Neural crest cell (in vitro differentiated cells): ENCODE results near the gene CNTNAP2. TPM values are rescaled to one million over a fixed set of nuclear protein-coding genes. Genes with fewer than 3 reads are reported as not detected.

Experiments
- DNase-seq: peaks from one replicate; pipeline ENCODE4 v3.0.0; 2021; ENCODE audit warnings: low read depth, mixed read lengths, low spot score
- H3K27ac Mint-ChIP-seq: one replicate; pipeline ENCODE4 v1.8.0; 2021; ENCODE audit warnings: mild to moderate bottlenecking, mixed read lengths; ENCODE audit not compliant: unreplicated experiment
- H3K27me3 Mint-ChIP-seq: 2 replicates; pipeline ENCODE4 v1.8.0; 2021; ENCODE audit warnings: low read depth, mild to moderate bottlenecking, mixed read lengths
- H3K36me3 Mint-ChIP-seq: 2 replicates; pipeline ENCODE4 v1.8.0; 2021; ENCODE audit warnings: low read depth, mild to moderate bottlenecking, mixed read lengths
- H3K4me1 Mint-ChIP-seq: 2 replicates; pipeline ENCODE4 v1.8.0; 2021; ENCODE audit warnings: mixed read lengths
- H3K4me3 Mint-ChIP-seq: one replicate; pipeline ENCODE4 v1.8.0; 2021; ENCODE audit warnings: mild to moderate bottlenecking, mixed read lengths
- H3K9me3 Mint-ChIP-seq: 2 replicates; pipeline ENCODE4 v1.8.0; 2021; ENCODE audit warnings: mixed read lengths
- CTCF ChIP-seq: fragments of 200-600 bp; sonication (generic); conservative IDR thresholded peaks from 2 replicates; pipeline ENCODE4 v1.5.0; 2021; ENCODE audit warnings: antibody characterized with exemption, mild to moderate bottlenecking
- total RNA-seq: library from RNA; stranded (reverse); gene quantifications from 2 replicates; pipeline ENCODE4 v1.2.1, GENCODE V29; 2021

The CNTNAP2 gene
- total RNA-seq, 1 donor from 2014 or later, result 12.9 TPM

GRCh38 chr7:146922782-146923181 lies 806.2 kb downstream of the CNTNAP2 start:
- H3K36me3 Mint-ChIP-seq, result no peaks in the 10 kb centered on the region
- H3K9me3 Mint-ChIP-seq, result peaks cover 9% of the 10 kb centered on the region
- no peak for TF ChIP-seq CTCF
- H3K4me1 Mint-ChIP-seq, result no peaks in the 10 kb centered on the region
- no peaks in the 10 kb centered on the region for H3K27me3 Mint-ChIP-seq
- no peak overlapping the region for H3K27ac Mint-ChIP-seq
- no peak for DNase-seq
- H3K4me3 Mint-ChIP-seq, result no peak overlapping the region

- H3K4me1 Mint-ChIP-seq, result no peaks in the 10 kb centered on the region
- no peaks in the 10 kb centered on the region for H3K27me3 Mint-ChIP-seq
- no peak overlapping the region for H3K4me3 Mint-ChIP-seq
- peaks cover 2% of the 10 kb centered on the region for H3K9me3 Mint-ChIP-seq
- no peak for DNase-seq
- no peak for TF ChIP-seq CTCF
- no peaks in the 10 kb centered on the region for H3K36me3 Mint-ChIP-seq
- no peak overlapping the region for H3K27ac Mint-ChIP-seq
Measured at GRCh38 chr7:146926841-146927240, 810.2 kb downstream of the CNTNAP2 start.

GRCh38 chr7:146937836-146938235 lies 821.2 kb downstream of the CNTNAP2 start:
- H3K4me3 Mint-ChIP-seq, result no peak overlapping the region
- DNase-seq, result no peak
- H3K27ac Mint-ChIP-seq, result no peak overlapping the region
- no peaks in the 10 kb centered on the region for H3K36me3 Mint-ChIP-seq
- H3K9me3 Mint-ChIP-seq, result peaks cover 2% of the 10 kb centered on the region
- no peaks in the 10 kb centered on the region for H3K4me1 Mint-ChIP-seq
- H3K27me3 Mint-ChIP-seq, result no peaks in the 10 kb centered on the region
- TF ChIP-seq CTCF, result no peak

- no peak overlapping the region for H3K4me3 Mint-ChIP-seq
- no peaks in the 10 kb centered on the region for H3K36me3 Mint-ChIP-seq
- no peaks in the 10 kb centered on the region for H3K9me3 Mint-ChIP-seq
- H3K27ac Mint-ChIP-seq, result no peak overlapping the region
- TF ChIP-seq CTCF, result no peak
- no peaks in the 10 kb centered on the region for H3K27me3 Mint-ChIP-seq
- no peaks in the 10 kb centered on the region for H3K4me1 Mint-ChIP-seq
- DNase-seq, result no peak
Measured at GRCh38 chr7:146943483-146943882, 826.9 kb downstream of the CNTNAP2 start.

- DNase-seq, result no peak
- Mint-ChIP-seq H3K27ac (no peak overlapping the region), H3K4me1 (no peaks in the 10 kb centered on the region), H3K4me3 (no peak overlapping the region), H3K27me3 (no peaks in the 10 kb centered on the region), H3K9me3 (peaks cover 3% of the 10 kb centered on the region), H3K36me3 (no peaks in the 10 kb centered on the region)
- no peak for TF ChIP-seq CTCF
Measured at GRCh38 chr7:146948703-146949102, 832.1 kb downstream of the CNTNAP2 start.

- no peaks in the 10 kb centered on the region for H3K36me3 Mint-ChIP-seq
- no peaks in the 10 kb centered on the region for H3K27me3 Mint-ChIP-seq
- H3K4me1 Mint-ChIP-seq, result peaks cover 8% of the 10 kb centered on the region
- no peak for TF ChIP-seq CTCF
- no peak overlapping the region for H3K4me3 Mint-ChIP-seq
- H3K27ac Mint-ChIP-seq, result no peak overlapping the region
- peaks cover 3% of the 10 kb centered on the region for H3K9me3 Mint-ChIP-seq
- no peak for DNase-seq
Measured at GRCh38 chr7:146956321-146956720, 839.7 kb downstream of the CNTNAP2 start.
